Middle frontal gyrus (tissue), 1 donor: ENCODE data around the gene GNB5.

Source experiments
- DNase-seq: peaks from one replicate; pipeline ENCODE4 v3.0.0-alpha.2; 2015; ENCODE audit warnings: low spot score; ENCODE audit errors: extremely low spot score

GNB5 gene

GRCh38 chr15:52066842-52067544 is 124.2 kb downstream of the GNB5 start:
- DNase-seq, result no peak
